Astrocyte of the spinal cord (primary cell): ENCODE measurements around the gene PAQR5.
A peak's percentile ranks its signal among the peaks of the same experiment; 100 is the strongest.

Source experiments
- DNase-seq: peaks from one replicate; pipeline ENCODE4 v3.0.0; 2011; ENCODE audit warnings: low read depth, low spot score
- H3K4me3 ChIP-seq: 2 replicates; pipeline ENCODE4 v1.5.1; 2011; ENCODE audit warnings: low read depth, mild to moderate bottlenecking, low read length, moderate library complexity
- in situ Hi-C: cut with HindIII; loops from 2 replicates; pipeline ENCODE4 v1.10.0; 2017; ENCODE audit warnings: low sequenced_read_pairs
- TF ChIP-seq, protein P1 (sequence below): IDR thresholded peaks from 2 replicates; pipeline ENCODE4 v1.5.1; 2012; ENCODE audit warnings: low read depth, mild to moderate bottlenecking, low read length, inconsistent platforms

Gene PAQR5

DNA sequence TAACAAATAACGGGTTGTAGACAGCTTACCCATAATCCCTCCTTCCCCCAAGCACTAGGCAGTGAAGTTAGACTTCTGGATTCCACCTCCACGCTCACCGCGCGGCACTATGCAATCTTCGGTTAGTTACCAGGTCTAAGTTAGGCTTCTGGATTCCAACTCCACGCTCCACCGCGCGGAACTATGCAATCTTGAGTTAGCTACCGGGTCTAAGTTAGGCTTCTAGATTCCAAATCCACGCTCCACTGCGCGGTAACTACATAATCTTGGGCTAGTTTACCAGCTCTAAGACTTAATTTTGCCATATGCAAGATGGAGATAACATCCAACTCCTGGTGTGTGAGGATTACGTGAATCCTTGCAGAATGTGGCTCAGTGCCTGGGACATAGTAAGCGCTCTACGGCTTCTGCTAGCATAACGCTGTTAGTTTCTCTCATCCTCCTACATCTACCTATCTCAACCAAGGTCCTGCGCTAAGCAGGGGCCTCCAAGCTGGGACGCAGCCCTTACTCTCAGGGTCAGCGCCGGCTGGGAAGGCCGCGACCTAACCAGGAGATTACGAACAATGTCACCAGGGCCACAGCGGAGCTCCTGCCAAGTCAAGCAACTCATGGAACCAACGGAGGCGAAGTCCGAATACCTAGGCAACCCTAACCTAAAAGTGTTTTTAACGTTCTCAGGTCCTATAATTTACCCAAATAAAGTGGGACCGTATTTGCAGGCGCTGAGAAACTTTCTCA, 153.4 kb downstream of the PAQR5 start:
- in situ Hi-C loops = no loop called here
- no peak for DNase-seq
- TF ChIP-seq, protein P1, sequence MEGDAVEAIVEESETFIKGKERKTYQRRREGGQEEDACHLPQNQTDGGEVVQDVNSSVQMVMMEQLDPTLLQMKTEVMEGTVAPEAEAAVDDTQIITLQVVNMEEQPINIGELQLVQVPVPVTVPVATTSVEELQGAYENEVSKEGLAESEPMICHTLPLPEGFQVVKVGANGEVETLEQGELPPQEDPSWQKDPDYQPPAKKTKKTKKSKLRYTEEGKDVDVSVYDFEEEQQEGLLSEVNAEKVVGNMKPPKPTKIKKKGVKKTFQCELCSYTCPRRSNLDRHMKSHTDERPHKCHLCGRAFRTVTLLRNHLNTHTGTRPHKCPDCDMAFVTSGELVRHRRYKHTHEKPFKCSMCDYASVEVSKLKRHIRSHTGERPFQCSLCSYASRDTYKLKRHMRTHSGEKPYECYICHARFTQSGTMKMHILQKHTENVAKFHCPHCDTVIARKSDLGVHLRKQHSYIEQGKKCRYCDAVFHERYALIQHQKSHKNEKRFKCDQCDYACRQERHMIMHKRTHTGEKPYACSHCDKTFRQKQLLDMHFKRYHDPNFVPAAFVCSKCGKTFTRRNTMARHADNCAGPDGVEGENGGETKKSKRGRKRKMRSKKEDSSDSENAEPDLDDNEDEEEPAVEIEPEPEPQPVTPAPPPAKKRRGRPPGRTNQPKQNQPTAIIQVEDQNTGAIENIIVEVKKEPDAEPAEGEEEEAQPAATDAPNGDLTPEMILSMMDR = no peak
- H3K4me3 ChIP-seq = peak overlapping the region; percentile 88

DNA sequence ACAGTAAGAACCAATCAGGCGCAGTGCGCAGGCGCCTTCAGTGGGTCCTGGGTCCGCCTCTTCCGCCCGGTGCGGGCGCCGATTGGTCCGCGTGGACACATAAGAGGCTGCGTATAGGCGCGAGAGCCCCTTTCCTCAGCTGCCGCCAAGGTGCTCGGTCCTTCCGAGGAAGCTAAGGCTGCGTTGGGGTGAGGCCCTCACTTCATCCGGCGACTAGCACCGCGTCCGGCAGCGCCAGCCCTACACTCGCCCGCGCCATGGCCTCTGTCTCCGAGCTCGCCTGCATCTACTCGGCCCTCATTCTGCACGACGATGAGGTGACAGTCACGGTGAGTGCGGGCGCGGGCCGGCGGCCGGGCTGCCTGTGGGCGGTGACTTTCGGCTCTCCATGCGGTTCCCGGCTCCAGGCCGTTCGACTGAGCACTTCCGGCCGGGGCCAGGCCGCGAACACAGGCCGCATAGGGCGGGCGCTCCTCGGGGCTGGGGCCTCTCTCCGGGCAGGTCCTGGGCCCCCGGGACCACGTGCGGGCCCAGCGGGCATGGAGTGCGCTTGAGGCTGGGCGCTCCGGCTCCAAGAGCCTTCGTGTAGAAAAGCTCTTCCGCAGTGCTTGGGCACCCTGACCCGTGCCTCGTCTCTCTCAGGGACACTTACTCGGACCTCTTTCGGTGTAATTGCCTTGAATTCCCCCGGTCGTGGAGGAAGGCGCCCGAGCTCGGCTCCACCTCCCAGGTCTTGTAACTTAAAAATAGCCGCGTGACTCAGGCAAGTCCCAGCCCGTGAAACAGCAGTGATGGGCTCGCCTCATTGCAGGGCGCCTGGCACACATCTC, 154.2 kb downstream of the PAQR5 start, which contains the start of gene RPLP1:
Gene RPLP1, plus strand, starts transcription at position 127 of the 830 bp plus-strand sequence. Its CDS starts 131 bp downstream, at position 258.
- in situ Hi-C loops = no loop called here
- peak; percentile 96 for DNase-seq
- peak within 1 kb of the TSS; percentile 88 for H3K4me3 ChIP-seq
- TF ChIP-seq, protein P1 = no peak

DNA sequence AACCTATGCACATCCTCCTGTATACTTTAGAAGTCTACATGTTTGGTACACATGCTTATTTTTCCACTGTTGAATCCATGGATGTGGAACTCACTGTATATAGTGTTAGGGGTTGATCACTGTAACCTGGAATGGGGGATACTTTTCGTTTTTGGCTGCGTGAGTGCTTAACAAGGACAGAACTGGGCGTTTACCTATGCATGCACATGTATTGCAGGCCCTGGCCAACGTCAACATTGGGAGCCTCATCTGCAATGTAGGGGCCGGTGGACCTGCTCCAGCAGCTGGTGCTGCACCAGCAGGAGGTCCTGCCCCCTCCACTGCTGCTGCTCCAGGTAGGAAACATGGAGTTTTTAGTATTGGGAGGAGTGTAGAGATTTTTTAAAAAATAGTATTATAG, 156.2 kb downstream of the PAQR5 start:
- in situ Hi-C loops = no loop called here
- TF ChIP-seq, protein P1 = no peak
- H3K4me3 ChIP-seq = peak overlapping the region; percentile 88
- DNase-seq = no peak

DNA sequence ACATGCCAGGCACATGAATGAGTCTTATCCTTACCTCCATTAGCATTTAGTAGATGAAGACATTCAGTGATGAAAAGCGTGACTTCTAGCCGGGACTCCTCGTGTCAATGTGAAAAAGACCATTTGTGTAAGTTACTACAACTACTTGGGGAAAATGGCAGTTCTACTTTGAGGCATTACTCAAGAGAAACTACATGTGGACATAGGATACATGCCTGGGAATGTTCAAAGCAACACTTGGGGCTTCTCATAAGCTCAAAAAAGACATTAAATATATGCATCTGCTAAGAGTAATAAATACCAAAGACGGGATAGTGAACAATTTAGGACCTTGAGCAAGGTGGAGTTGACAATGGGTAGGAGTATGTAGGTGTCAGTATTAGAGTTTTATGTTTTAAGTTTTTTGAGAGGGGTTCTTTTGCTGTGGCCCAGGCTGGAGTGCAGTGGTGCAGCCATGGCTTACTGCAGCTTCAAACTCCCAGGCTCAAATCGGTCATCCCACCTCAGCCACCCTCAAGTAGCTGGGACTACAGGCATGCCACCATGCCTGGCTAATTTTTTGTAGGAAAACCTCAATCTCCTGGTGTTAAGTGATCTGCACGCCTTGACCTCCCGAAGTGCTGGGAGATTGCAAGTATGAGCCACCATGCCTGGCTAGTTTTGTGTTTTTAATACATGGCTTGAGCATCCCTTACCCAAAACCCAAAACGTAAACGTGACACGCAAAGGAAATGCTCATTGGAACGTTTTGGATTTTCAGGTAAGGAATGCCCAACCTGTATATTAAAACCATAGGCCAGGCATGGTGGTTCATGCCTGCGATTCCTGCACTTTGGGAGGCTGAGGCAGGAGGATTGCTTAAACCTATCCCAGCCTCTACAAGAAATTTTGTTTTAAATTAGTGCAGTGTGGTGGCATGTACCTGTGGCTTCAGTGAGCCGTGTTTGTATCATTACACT, 157.8 kb downstream of the PAQR5 start:
- in situ Hi-C loops = no loop called here
- TF ChIP-seq, protein P1 = no peak
- no peak for DNase-seq
- H3K4me3 ChIP-seq = no peak overlapping the region
